GM12878 (cell line): ENCODE data around the gene SRPX2. TPM values are rescaled to one million over a fixed set of nuclear protein-coding genes. Genes with fewer than 3 reads are reported as not detected.

ENCODE experiments used
- ATAC-seq: fragments of 200-7000 bp; cut with Tn5 transposase; 3 replicates; pipeline ENCODE4 v1.9.1; 2020; ENCODE audit warnings: mild to moderate bottlenecking, moderate library complexity
- BruUV-seq: library from RNA; stranded (reverse); fragments of 400-500 nt; replicated peaks from 2 replicates; lab custom pipeline; 2021; lab: Mats Ljungman, UMichigan
- CTCF ChIA-PET: fragments of 300-600 bp; sonication (Branson Sonifier 250); formaldehyde crosslinking; extraction: SDS; loops from one replicate; lab custom pipeline; 2021; ENCODE audit warnings: inconsistent platforms; lab: Yijun Ruan, JAX
- POLR2A ChIA-PET: fragments of 350-600 bp; formaldehyde crosslinking; extraction: SDS; loops from one replicate; lab custom pipeline; 2021; ENCODE audit warnings: inconsistent platforms; lab: Charles Lee
- RAD21 ChIA-PET: fragments of 300-600 bp; sonication (Branson Sonifier 250); formaldehyde crosslinking; loops from one replicate; lab custom pipeline; 2023; ENCODE audit warnings: antibody characterized with exemption; ENCODE audit not compliant: unreplicated experiment; lab: Charles Lee
- SMC1A ChIA-PET: fragments of 300-600 bp; sonication (Branson Sonifier 250); formaldehyde crosslinking; loops from one replicate; lab custom pipeline; 2023; ENCODE audit not compliant: unreplicated experiment, uncharacterized antibody; lab: Charles Lee
- DNase-seq: peaks from one replicate; pipeline ENCODE4 v3.0.0-alpha.2; 2011; ENCODE audit warnings: low read depth, low spot score
- FAIRE-seq: peaks from 3 replicates; lab custom pipeline; 2011; peaks lifted over from hg19 to GRCh38; lab: Jason Lieb, UNC
- H2AFZ ChIP-seq: 2 replicates; pipeline ENCODE4 v1.6.0; 2011; ENCODE audit warnings: low read depth, low read length, control low read depth; ENCODE audit not compliant: control insufficient read depth
- H3K27ac ChIP-seq: 2 replicates; pipeline ENCODE4 v1.5.1; 2011; ENCODE audit warnings: control low read depth; ENCODE audit not compliant: control insufficient read depth, insufficient read depth
- H3K27me3 ChIP-seq, 2 experiments: replicated peaks in 1 of 2; 2 replicates each; pipeline versions ENCODE4 v1.6.0 to v1.6.1; 2011; ENCODE audit warnings: low read length in 1 of 2; ENCODE audit not compliant: control insufficient read depth in 2 of 2, insufficient read depth in 2 of 2
- H3K36me3 ChIP-seq, 2 experiments: 2 replicates each; pipeline ENCODE4 v1.5.1; 2011; ENCODE audit warnings: low read length in 1 of 2; ENCODE audit not compliant: control insufficient read depth in 2 of 2, insufficient read depth in 2 of 2
- H3K4me1 ChIP-seq: 2 replicates; pipeline ENCODE4 v1.6.1; 2011; ENCODE audit warnings: mild to moderate bottlenecking, low read length, moderate library complexity, mixed read lengths; ENCODE audit not compliant: control insufficient read depth, insufficient read depth
- H3K4me2 ChIP-seq: 2 replicates; pipeline ENCODE4 v1.6.0; 2011; ENCODE audit warnings: control low read depth; ENCODE audit not compliant: control insufficient read depth, insufficient read depth
- H3K4me3 ChIP-seq: fragments of 200-600 bp; sonication (generic); 2 replicates; pipeline ENCODE4 v1.5.1; 2016
- H3K79me2 ChIP-seq: 2 replicates; pipeline ENCODE4 v1.6.0; 2011; ENCODE audit warnings: low read length; ENCODE audit not compliant: control insufficient read depth, insufficient read depth
- H3K9ac ChIP-seq: 2 replicates; pipeline ENCODE4 v1.8.0; 2011; ENCODE audit warnings: low read length, control low read depth, mixed read lengths; ENCODE audit not compliant: control insufficient read depth, insufficient read depth
- H3K9me3 ChIP-seq: replicated peaks from 3 replicates; pipeline ENCODE4 v1.5.1; 2011; ENCODE audit warnings: mild to moderate bottlenecking, low read length; ENCODE audit not compliant: control insufficient read depth, insufficient read depth
- H4K20me1 ChIP-seq: 2 replicates; pipeline ENCODE4 v1.6.0; 2011; ENCODE audit not compliant: control insufficient read depth, insufficient read depth
- CHD1 ChIP-seq: IDR thresholded peaks from 2 replicates; pipeline ENCODE4 v1.6.1; 2012; ENCODE audit warnings: low read depth, low read length, improper control_type of control experiment
- CTCF ChIP-seq, 3 experiments: IDR thresholded peaks in 2 of 3; conservative IDR thresholded peaks in 1 of 3; 2 replicates each; pipeline ENCODE4 v1.5.1; 2011; ENCODE audit warnings: low read depth in 3 of 3, low read length in 3 of 3, mild to moderate bottlenecking in 3 of 3, control low read depth in 2 of 3, moderate library complexity in 2 of 3, inconsistent platforms in 1 of 3, mixed read lengths in 1 of 3; ENCODE audit not compliant: control insufficient read depth in 2 of 3, insufficient read depth in 1 of 3; ENCODE audit errors: extremely low read depth in 1 of 3
- EP300 ChIP-seq, 2 experiments: fragments of 150-350 bp in 1 of 2; IDR thresholded peaks; 2 replicates each; pipeline ENCODE4 v1.6.1; 2011 to 2012; ENCODE audit warnings: low read depth in 2 of 2, low read length in 2 of 2, borderline replicate concordance in 1 of 2, improper control_type of control experiment in 1 of 2, inconsistent platforms in 1 of 2; ENCODE audit not compliant: control insufficient read depth in 1 of 2
- JUND ChIP-seq: IDR thresholded peaks from 2 replicates; pipeline ENCODE4 v1.6.1; 2012; ENCODE audit warnings: low read depth, mild to moderate bottlenecking, low read length, improper control_type of control experiment, moderate library complexity
- MAX ChIP-seq: IDR thresholded peaks from 2 replicates; pipeline ENCODE4 v1.6.1; 2012; ENCODE audit warnings: low read depth, low read length, improper control_type of control experiment
- NFIC ChIP-seq: IDR thresholded peaks from 2 replicates; pipeline ENCODE4 v1.6.1; 2012; ENCODE audit warnings: low read depth, mild to moderate bottlenecking, inconsistent platforms, low read length, moderate library complexity
- PAX5 ChIP-seq: IDR thresholded peaks from 2 replicates; pipeline ENCODE4 v1.6.1; 2011; ENCODE audit warnings: low read depth, low read length, borderline replicate concordance
- PAX8 ChIP-seq: fragments of 450-650 bp; IDR thresholded peaks from 2 replicates; pipeline ENCODE4 v1.6.1; 2017; ENCODE audit warnings: mild to moderate bottlenecking, moderate library complexity
- RAD51 ChIP-seq: fragments of 450-650 bp; IDR thresholded peaks from 2 replicates; pipeline ENCODE4 v1.6.1; 2016; ENCODE audit warnings: moderate library complexity, mild to moderate bottlenecking, inconsistent platforms
- RCOR1 ChIP-seq: conservative IDR thresholded peaks from 2 replicates; pipeline ENCODE4 v1.6.1; 2012; ENCODE audit warnings: low read depth, low read length, improper control_type of control experiment
- SIN3A ChIP-seq: IDR thresholded peaks from 2 replicates; pipeline ENCODE4 v1.6.1; 2012; ENCODE audit warnings: low read depth, low read length, improper control_type of control experiment
- SIX5 ChIP-seq: IDR thresholded peaks from 2 replicates; pipeline ENCODE4 v1.6.1; 2011; ENCODE audit warnings: mild to moderate bottlenecking, low read depth, low read length, moderate library complexity; ENCODE audit not compliant: severe bottlenecking
- TAF1 ChIP-seq: IDR thresholded peaks from 2 replicates; pipeline ENCODE4 v1.6.1; 2011; ENCODE audit warnings: mild to moderate bottlenecking, low read depth, low read length, borderline replicate concordance
- TCF12 ChIP-seq: IDR thresholded peaks from 2 replicates; pipeline ENCODE4 v1.6.1; 2011; ENCODE audit warnings: low read depth, mild to moderate bottlenecking, low read length
- WRNIP1 ChIP-seq: IDR thresholded peaks from 2 replicates; pipeline ENCODE4 v1.6.1; 2011; ENCODE audit warnings: low read depth, low read length, improper control_type of control experiment, borderline replicate concordance
- ZBED1 ChIP-seq: IDR thresholded peaks from 2 replicates; pipeline ENCODE4 v1.6.1; 2016; ENCODE audit warnings: borderline replicate concordance
- ZNF217 ChIP-seq: fragments of 450-650 bp; IDR thresholded peaks from 2 replicates; pipeline ENCODE4 v1.6.1; 2017; ENCODE audit warnings: antibody characterized with exemption, mild to moderate bottlenecking
- ZNF24 ChIP-seq: fragments of 450-650 bp; IDR thresholded peaks from 2 replicates; pipeline ENCODE4 v1.6.1; 2017; ENCODE audit warnings: antibody characterized with exemption, mild to moderate bottlenecking
- WGBS: methylation state at CpG from one replicate; pipeline ENCODE4 v1.1.6; 2016; ENCODE audit warnings: low lambda C conversion rate; ENCODE audit not compliant: insufficient replicate concordance, insufficient coverage; ENCODE audit errors: missing lambda C conversion rate; 5-methylcytosine and 5-hydroxymethylcytosine counted together
- in situ Hi-C: fragments of 300-500 bp; cut with MboI; formaldehyde crosslinking; loops from 9 replicates; pipeline ENCODE4 v1.14.3; 2018; ENCODE audit warnings: mixed read lengths
- intact Hi-C: fragments of 100-400 bp; cut with micrococcal nuclease; formaldehyde crosslinking; loops from one replicate; pipeline ENCODE4 v1.14.2; 2022; ENCODE audit not compliant: unreplicated experiment
- polyA plus RNA-seq, 11 experiments: library from polyadenylated mRNA; depleted of rRNA in 4 of 11; unstranded in 6 of 11; stranded (reverse) in 5 of 11; fragments of >200 nt; fragmentation: Nextera tagmentation in 4 of 11; fragmentation: Illumina TruSeq in 1 of 11; extraction: Ambion mirVana in 4 of 11; extraction: Trizol in 1 of 11; gene quantifications; 1 replicate in 1 of 11; 2 replicates in 10 of 11; pipeline versions ENCODE4 v1.2.1 to v1.2.3, GENCODE V29; 2011 to 2016; ENCODE audit warnings: inconsistent platforms in 2 of 11, missing spikeins in 2 of 11, low read depth in 1 of 11
- total RNA-seq, 4 experiments: library from RNA; depleted of rRNA in 3 of 4; stranded (reverse); fragments of >200 nt in 3 of 4; fragmentation: Illumina TruSeq in 1 of 4; extraction: Trizol in 1 of 4; gene quantifications; 2 replicates each; pipeline versions ENCODE4 v1.2.1 to v1.2.3, GENCODE V29; 2013 to 2021
- TF ChIP-seq, protein P1 (sequence below): fragments of 450-650 bp; IDR thresholded peaks from 2 replicates; pipeline ENCODE4 v1.6.1; 2016; ENCODE audit warnings: mild to moderate bottlenecking, moderate library complexity, borderline replicate concordance

SRPX2 gene
- total and polyA plus RNA-seq, 10 of the 15 experiments (the other 5 are each of a cell fraction or from before 2014, with no cell fraction given), result not detected

DNA sequence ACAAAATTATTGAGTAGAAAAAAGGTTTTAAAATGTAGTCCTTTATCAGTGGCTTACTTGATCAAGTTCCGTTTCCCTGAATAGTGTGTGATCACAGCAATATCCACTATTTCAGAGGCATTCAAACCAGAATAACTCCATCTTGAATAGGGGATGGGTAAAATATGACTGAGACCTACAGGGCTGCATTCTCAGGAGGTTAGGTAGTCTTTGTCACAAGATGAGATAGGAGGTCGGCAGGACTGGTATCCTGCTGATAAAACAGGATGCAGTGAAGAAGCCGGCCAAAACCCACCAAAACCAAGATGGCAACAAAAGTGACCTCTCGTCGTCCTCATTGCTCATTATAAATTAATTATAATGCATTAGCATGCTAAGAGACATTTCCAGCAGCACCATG lies 32.0 kb upstream of the SRPX2 start:
- no peaks in the 10 kb centered on the region for H3K27me3 ChIP-seq
- DNase-seq (no peak), ATAC-seq (no peak), FAIRE-seq (no peak)
- SMC1A ChIA-PET, result no interaction called here
- no peak overlapping the region for H3K9ac ChIP-seq
- H3K36me3 ChIP-seq, result no peaks in the 10 kb centered on the region
- H3K4me2 ChIP-seq, result no peak overlapping the region
- intact Hi-C loops, result no loop called here
- H4K20me1 ChIP-seq, result no peaks in the 10 kb centered on the region
- H3K4me3 ChIP-seq, result no peak overlapping the region
- POLR2A ChIA-PET, result no interaction called here
- no peak overlapping the region for H3K27ac ChIP-seq
- H3K4me1 ChIP-seq, result no peaks in the 10 kb centered on the region
- RAD21 ChIA-PET, result no interaction called here
- no peaks in the 10 kb centered on the region for H3K9me3 ChIP-seq
- BruUV-seq, result no TSS peak
- 23% methylated on average over 5 of the region's 5 CpGs for WGBS
- in situ Hi-C loops, result no loop called here
- CTCF ChIA-PET, result no interaction called here
- H2AFZ ChIP-seq, result no peak overlapping the region
- TF ChIP-seq CTCF (IDR thresholded peaks at IDR 0.05 in 2 of 3, conservative IDR thresholded peaks at IDR 0.05 in 1 of 3; ENCODE audit: control insufficient read depth in 2 of 3, extremely low read depth in 1 of 3, insufficient read depth in 1 of 3, low read depth in 3 of 3, low read length in 3 of 3), result no peak
- no peak for TF ChIP-seq TAF1
- TF ChIP-seq MAX, result no peak
- TF ChIP-seq ZNF217, result no peak
- TF ChIP-seq, protein P1, sequence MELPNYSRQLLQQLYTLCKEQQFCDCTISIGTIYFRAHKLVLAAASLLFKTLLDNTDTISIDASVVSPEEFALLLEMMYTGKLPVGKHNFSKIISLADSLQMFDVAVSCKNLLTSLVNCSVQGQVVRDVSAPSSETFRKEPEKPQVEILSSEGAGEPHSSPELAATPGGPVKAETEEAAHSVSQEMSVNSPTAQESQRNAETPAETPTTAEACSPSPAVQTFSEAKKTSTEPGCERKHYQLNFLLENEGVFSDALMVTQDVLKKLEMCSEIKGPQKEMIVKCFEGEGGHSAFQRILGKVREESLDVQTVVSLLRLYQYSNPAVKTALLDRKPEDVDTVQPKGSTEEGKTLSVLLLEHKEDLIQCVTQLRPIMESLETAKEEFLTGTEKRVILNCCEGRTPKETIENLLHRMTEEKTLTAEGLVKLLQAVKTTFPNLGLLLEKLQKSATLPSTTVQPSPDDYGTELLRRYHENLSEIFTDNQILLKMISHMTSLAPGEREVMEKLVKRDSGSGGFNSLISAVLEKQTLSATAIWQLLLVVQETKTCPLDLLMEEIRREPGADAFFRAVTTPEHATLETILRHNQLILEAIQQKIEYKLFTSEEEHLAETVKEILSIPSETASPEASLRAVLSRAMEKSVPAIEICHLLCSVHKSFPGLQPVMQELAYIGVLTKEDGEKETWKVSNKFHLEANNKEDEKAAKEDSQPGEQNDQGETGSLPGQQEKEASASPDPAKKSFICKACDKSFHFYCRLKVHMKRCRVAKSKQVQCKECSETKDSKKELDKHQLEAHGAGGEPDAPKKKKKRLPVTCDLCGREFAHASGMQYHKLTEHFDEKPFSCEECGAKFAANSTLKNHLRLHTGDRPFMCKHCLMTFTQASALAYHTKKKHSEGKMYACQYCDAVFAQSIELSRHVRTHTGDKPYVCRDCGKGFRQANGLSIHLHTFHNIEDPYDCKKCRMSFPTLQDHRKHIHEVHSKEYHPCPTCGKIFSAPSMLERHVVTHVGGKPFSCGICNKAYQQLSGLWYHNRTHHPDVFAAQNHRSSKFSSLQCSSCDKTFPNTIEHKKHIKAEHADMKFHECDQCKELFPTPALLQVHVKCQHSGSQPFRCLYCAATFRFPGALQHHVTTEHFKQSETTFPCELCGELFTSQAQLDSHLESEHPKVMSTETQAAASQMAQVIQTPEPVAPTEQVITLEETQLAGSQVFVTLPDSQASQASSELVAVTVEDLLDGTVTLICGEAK, result no peak
- no peak for TF ChIP-seq SIN3A
- TF ChIP-seq JUND, result no peak
- no peak for TF ChIP-seq CHD1
- TF ChIP-seq WRNIP1, result no peak
- no peak for TF ChIP-seq EP300 (IDR thresholded peaks at IDR 0.05; ENCODE audit: borderline replicate concordance in 1 of 2, control insufficient read depth in 1 of 2, low read depth in 2 of 2, low read length in 2 of 2)
- no peak for TF ChIP-seq SIX5
- TF ChIP-seq PAX8, result no peak
- no peak for TF ChIP-seq PAX5
- no peak for TF ChIP-seq RAD51
- no peak for TF ChIP-seq NFIC
- no peak for TF ChIP-seq RCOR1
- no peak for TF ChIP-seq ZNF24
- TF ChIP-seq TCF12, result no peak
- no peak for TF ChIP-seq ZBED1
- H3K79me2 ChIP-seq, result no peaks in the 10 kb centered on the region
